ENCODE measurements around the gene FAM228B. TPM values are rescaled to one million over a fixed set of nuclear protein-coding genes. Genes with fewer than 3 reads are reported as not detected.
A peak's percentile ranks its signal among the peaks of the same experiment; 100 is the strongest.

Gene FAM228B
- total RNA-seq, 1 donor from 2014 or later = 31.2 TPM

DNA sequence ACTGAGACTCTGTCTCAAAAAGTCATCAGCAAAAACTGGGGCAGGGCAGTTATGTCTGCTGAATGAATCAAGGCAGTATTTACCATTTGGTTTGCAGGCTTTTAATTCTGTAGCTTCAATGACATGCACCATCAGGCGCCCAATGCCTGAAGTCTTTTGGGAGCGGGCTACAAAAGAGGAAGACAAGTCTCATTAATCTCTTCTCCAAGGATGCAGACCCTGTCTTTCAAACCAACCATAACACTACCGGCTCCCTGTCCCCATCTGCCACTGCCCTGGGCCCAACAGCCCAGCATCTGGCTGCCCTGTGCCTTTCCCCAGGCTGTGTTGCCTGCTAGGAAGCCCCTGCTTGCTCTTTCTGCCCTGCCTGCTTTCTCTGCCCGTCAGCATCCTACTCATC lies 81.9 kb downstream of the FAM228B start:
- Mint-ChIP-seq H3K9me3 (no peaks in the 10 kb centered on the region), H3K4me1 (peaks cover 30% of the 10 kb centered on the region), H3K27me3 (ENCODE audit: insufficient read depth, low read depth) (peaks cover 4% of the 10 kb centered on the region), H3K4me3 (no peak overlapping the region), H3K27ac (no peak overlapping the region), H3K36me3 (peaks cover 5% of the 10 kb centered on the region)
- Histone ChIP-seq H2AFZ (replicated peaks) (no peak overlapping the region), H3K4me1 (peaks cover 12% of the 10 kb centered on the region), H3K4me3 (no peak overlapping the region), H3K27me3 (no peaks in the 10 kb centered on the region), H3K27ac (no peak overlapping the region), H3F3A (ENCODE audit: low read depth) (no peaks in the 10 kb centered on the region), H3K36me3 (no peaks in the 10 kb centered on the region), H3K4me2 (no peak overlapping the region), H3K9ac (no peak overlapping the region), H3K79me2 (ENCODE audit: low read depth) (no peaks in the 10 kb centered on the region), H3K9me3 (ENCODE audit: low read depth) (no peaks in the 10 kb centered on the region), H4K20me1 (ENCODE audit: low read depth) (no peaks in the 10 kb centered on the region)
- DNase-seq (ENCODE audit: low spot score) = no peak
- TF ChIP-seq, protein P1, sequence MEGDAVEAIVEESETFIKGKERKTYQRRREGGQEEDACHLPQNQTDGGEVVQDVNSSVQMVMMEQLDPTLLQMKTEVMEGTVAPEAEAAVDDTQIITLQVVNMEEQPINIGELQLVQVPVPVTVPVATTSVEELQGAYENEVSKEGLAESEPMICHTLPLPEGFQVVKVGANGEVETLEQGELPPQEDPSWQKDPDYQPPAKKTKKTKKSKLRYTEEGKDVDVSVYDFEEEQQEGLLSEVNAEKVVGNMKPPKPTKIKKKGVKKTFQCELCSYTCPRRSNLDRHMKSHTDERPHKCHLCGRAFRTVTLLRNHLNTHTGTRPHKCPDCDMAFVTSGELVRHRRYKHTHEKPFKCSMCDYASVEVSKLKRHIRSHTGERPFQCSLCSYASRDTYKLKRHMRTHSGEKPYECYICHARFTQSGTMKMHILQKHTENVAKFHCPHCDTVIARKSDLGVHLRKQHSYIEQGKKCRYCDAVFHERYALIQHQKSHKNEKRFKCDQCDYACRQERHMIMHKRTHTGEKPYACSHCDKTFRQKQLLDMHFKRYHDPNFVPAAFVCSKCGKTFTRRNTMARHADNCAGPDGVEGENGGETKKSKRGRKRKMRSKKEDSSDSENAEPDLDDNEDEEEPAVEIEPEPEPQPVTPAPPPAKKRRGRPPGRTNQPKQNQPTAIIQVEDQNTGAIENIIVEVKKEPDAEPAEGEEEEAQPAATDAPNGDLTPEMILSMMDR (IDR thresholded peaks at IDR 0.05) = no peak
- TF ChIP-seq EZH2 (IDR thresholded peaks at IDR 0.05) (no peak), EZH2phosphoT487 (IDR thresholded peaks at IDR 0.05) (no peak)

DNA sequence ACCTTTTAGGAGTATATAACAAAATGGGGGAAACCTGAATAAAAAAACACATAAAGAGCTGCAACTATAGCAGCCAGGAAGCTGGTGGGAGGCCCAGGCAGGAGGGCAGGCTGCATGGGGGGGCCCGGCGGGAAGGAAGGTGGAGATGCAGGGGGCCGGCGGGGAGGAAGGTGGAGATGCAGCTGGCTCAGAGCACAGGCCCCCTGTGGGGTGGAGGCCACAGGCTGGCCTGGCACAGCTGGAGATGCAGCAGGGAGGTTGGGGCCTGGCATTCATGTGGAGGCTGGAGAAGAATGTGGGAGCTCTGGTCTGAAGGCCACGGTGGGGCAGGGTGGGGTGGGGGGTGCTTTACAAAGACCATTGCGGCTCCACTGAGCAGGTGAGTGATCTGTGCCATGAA lies 83.0 kb downstream of the FAM228B start:
- H3K4me2 ChIP-seq = no peak overlapping the region
- TF ChIP-seq EZH2phosphoT487 (IDR thresholded peaks at IDR 0.05) (no peak), EZH2 (IDR thresholded peaks at IDR 0.05) (no peak)
- TF ChIP-seq, protein P1 (IDR thresholded peaks at IDR 0.05) = no peak
- Mint-ChIP-seq H3K36me3 (peaks cover 5% of the 10 kb centered on the region), H3K4me3 (peak overlapping the region; percentile 52), H3K27me3 (ENCODE audit: insufficient read depth, low read depth) (peaks cover 2% of the 10 kb centered on the region), H3K27ac (peak overlapping the region; percentile 69), H3K9me3 (no peaks in the 10 kb centered on the region), H3K4me1 (peaks cover 30% of the 10 kb centered on the region)
- H3F3A ChIP-seq (ENCODE audit: low read depth) = no peaks in the 10 kb centered on the region
- H3K27ac ChIP-seq = no peak overlapping the region
- H3K4me1 ChIP-seq = peaks cover 12% of the 10 kb centered on the region
- no peaks in the 10 kb centered on the region for H4K20me1 ChIP-seq (ENCODE audit: low read depth)
- no peak overlapping the region for H2AFZ ChIP-seq (replicated peaks)
- no peaks in the 10 kb centered on the region for H3K79me2 ChIP-seq (ENCODE audit: low read depth)
- DNase-seq (ENCODE audit: low spot score) = no peak
- no peaks in the 10 kb centered on the region for H3K27me3 ChIP-seq
- H3K9ac ChIP-seq = no peak overlapping the region
- H3K36me3 ChIP-seq = no peaks in the 10 kb centered on the region
- no peak overlapping the region for H3K4me3 ChIP-seq
- no peaks in the 10 kb centered on the region for H3K9me3 ChIP-seq (ENCODE audit: low read depth)

DNA sequence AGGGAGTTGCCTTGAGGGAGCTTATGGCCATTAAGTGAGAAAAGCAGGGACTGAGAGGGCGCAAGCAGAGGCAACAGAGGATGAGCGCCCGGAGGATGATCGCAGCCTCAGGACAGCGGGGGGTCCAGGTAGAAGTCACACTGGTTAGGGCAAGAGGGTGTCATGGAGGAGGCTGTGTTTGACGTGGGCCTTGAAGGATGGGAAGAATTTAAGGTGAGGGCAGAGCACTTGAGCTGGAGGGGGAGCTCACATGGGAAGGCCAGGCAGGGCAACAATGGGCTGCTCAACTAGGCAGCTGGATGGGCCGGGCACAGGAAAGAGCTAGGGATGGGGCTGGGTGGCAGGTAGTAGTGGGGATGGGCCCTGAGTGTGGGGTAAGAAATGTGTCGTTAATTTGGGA lies 83.4 kb downstream of the FAM228B start:
- no peaks in the 10 kb centered on the region for H3K9me3 Mint-ChIP-seq

More for the DNA sequence above, 83.4 kb downstream of the FAM228B start:
- TF ChIP-seq, protein P1 (IDR thresholded peaks at IDR 0.05) = no peak
- TF ChIP-seq EZH2phosphoT487 (IDR thresholded peaks at IDR 0.05) (no peak), EZH2 (IDR thresholded peaks at IDR 0.05) (no peak)
- Histone ChIP-seq H3K9ac (no peak overlapping the region), H3F3A (ENCODE audit: low read depth) (no peaks in the 10 kb centered on the region), H4K20me1 (ENCODE audit: low read depth) (no peaks in the 10 kb centered on the region), H3K4me2 (no peak overlapping the region), H3K4me3 (no peak overlapping the region), H3K36me3 (no peaks in the 10 kb centered on the region), H3K79me2 (ENCODE audit: low read depth) (no peaks in the 10 kb centered on the region), H3K27me3 (no peaks in the 10 kb centered on the region), H3K27ac (no peak overlapping the region), H2AFZ (replicated peaks) (no peak overlapping the region), H3K9me3 (ENCODE audit: low read depth) (no peaks in the 10 kb centered on the region), H3K4me1 (peaks cover 12% of the 10 kb centered on the region)
- DNase-seq (ENCODE audit: low spot score) = no peak
- peaks cover 2% of the 10 kb centered on the region for H3K27me3 Mint-ChIP-seq (ENCODE audit: insufficient read depth, low read depth)
- peaks cover 5% of the 10 kb centered on the region for H3K36me3 Mint-ChIP-seq
- H3K4me1 Mint-ChIP-seq = peaks cover 27% of the 10 kb centered on the region
- H3K27ac Mint-ChIP-seq = peak overlapping the region; percentile 69
- H3K4me3 Mint-ChIP-seq = no peak overlapping the region

All from neural progenitor cell (in vitro differentiated cells).